NCI-H2227 (cell line): ENCODE measurements around the gene BRD1.

Source experiments
- DNase-seq: peaks from one replicate; lab custom pipeline; 2025; ENCODE audit not compliant: unreplicated experiment; lab: John Stamatoyannopoulos, UW

The BRD1 gene

DNA sequence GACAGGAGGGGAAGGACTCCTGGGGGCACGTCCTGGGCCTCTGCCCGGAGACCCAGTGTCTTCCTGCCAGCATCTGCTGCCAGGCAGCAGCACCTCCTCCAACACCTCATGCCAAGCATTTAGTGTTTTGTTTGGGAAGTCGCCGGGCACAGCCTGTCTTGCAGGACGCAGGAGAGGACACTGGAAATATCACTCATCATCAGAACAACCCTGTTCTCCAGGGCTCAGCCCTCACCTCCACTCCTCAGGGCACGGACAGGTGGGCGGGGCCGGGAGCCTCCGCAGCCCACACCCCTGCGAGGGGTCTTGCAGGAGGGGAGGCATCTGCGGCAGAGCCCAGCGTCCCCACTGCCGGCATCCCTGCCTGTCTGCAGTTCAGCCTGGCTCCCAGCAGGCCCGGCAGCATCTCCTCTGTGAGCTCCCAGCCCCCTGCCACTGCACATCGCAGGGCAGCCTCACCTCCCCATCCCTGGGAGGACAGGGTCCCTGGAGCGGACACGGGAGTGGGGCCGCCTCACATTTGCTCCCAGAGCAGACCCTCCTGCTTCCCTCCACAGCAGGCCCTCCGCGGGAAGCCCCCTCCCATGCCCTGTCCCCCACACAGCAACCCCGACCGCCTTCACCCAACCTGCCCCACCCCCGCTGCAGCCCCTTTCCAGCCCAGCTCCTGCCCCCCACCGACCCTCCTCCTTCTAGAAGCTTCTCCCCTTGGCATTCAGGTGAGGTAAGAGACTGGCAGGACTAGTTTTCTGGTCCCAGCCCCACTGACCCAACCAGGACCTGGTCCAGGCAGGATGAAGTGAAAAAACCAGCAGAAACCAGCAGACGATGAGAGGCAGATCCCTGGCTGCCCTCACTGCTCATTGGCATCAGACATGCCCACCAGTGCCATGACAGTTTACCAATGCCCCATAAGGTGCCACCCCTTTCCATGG is 72.7 kb downstream of the BRD1 start:
- no peak for DNase-seq

DNA sequence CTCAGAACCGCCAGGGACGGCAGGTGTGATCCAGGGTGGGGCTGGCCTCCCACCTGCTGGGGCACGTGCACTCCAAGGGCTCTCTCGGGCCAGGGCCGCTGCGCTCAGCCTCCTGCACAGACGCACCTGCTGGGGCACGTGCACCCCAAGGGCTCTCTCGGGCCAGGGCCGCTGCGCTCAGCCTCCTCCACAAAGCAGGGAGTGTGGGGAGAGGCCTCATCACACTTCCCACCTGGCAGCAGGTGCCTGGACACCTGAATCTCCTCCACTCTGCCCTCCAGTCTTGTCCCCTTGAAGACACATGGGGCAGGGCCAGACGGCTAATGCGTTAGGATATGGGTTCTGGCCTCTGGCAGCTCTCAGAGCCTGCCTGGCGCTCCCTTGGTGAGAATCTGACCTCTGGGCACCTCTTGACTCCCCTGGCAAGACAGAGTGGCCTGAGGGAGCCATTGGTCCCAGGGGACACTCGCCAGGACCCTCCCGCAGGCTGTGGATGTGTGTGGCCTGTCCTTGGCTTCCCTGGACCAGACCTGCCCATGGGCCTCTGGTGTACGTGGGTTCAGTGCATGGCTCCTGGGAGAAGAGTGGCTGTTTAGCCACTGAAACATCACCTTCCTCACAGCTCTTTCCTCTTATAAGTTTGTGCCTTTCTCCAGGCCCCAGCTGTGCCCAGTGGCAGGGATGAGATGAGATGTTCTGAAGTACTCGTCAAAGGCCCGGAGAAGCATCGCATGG is 73.5 kb downstream of the BRD1 start:
- DNase-seq, result no peak

DNA sequence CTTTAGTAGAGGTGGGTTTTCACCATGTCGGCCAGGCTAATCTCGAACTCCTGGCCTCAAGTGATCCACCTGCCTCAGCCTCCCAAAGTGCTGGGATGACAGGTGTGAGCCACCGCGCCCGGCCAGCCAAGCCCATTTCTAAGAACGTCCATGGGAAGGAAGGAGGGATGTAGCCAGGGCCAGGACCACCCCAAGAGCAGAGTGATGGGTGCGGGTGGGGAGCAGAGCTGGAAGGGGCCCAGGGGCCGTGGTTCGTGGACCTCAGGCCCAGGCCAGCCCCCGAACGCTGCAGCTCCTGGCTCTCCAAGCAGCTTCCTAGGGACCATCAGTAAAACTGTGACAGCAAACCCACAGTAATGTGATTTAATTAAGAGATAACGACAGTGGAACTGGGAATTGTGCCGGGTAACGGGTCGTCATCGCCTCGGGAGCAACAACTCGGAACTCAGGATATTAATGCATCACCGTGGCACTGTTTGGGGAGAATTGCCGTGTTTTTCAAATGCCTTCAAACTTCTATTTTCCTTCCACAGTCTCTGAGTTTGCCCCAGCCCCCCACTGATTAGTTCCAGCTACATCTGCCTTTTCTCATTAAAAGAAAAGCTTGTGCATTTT is 74.3 kb downstream of the BRD1 start:
- no peak for DNase-seq

DNA sequence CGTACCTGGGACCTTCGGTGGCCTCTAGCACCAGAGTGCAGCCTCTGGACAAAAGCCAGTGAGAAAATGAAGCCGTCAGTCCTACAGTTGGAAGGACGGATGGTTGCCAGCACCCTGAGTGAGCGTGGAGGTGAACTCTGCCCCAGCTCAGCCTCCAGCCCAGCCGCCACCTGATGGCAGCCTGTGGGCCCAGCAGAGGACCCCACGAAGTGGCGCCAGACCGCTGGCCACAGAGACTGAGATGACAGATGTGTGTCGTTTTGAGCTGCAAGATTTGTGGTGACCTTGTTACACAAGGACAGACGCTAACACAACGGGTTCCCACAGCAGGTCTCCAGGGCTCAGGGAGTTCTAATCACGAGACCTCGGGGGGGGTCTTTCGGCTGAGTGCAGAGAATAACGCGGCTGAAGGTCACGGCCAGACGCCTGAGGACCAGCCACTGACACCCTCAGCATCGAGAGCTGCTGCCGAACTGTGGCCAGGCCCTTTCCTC is 75.0 kb downstream of the BRD1 start:
- no peak for DNase-seq

DNA sequence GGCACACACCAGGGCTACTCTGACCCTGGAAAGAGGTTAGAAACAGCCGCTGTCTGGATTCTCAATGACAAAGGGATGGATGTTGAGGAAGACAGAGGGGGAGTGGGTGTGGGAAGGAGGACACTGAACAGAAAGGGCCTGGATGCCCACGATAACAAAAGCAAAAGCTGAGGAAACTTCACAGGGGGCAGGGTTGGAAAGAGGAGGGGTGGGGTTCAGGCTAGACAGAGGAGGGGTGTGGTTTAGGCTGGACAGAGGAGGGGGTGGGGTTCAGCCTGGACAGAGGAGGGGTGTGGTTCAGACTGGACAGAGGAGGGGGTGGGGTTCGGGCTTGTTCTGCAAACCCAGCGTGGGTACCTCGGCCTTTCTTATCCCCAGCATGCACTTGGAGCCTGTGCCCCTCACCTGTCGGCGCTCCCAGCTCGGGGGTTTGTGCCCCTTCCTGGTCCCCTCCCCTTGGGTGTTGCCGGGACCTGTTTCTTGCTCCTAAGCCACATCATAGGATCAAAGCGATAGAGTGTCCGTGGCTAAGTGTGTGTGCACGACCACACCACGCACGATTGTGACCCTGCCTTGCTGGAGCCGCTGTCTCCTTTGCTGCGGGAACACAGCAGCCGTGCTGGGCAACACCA is 75.6 kb downstream of the BRD1 start:
- no peak for DNase-seq

DNA sequence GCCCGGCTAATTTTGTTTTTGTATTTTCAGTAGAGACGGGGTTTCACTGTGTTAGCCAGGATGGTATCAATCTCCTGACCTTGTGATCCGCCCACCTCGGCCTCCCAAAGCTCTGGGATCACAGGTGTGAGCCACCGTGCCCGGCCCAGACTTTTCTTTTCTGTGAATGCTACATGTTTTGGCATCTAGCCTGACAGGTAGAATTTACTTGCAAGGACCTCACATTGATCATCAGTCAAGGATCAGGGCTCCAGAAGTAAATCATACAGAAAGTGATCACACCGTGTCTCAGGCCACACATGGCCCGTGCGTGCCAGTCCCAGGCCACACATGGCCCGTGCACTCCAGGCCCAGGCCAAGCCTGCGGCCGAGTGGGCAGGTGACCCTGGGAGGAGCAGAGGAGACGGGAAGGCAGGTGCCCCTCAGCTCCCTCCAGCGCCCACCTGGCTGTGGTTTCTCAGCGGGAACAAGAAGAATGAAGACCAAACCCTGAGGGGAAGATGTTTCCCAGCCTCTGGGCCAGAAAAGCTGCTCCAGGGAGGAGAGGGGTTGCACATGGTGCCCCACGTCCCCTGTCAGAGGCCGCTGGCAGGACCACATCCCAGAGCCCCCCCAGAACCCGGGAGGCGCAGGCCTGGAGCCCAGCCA is 76.2 kb downstream of the BRD1 start:
- DNase-seq, result no peak

DNA sequence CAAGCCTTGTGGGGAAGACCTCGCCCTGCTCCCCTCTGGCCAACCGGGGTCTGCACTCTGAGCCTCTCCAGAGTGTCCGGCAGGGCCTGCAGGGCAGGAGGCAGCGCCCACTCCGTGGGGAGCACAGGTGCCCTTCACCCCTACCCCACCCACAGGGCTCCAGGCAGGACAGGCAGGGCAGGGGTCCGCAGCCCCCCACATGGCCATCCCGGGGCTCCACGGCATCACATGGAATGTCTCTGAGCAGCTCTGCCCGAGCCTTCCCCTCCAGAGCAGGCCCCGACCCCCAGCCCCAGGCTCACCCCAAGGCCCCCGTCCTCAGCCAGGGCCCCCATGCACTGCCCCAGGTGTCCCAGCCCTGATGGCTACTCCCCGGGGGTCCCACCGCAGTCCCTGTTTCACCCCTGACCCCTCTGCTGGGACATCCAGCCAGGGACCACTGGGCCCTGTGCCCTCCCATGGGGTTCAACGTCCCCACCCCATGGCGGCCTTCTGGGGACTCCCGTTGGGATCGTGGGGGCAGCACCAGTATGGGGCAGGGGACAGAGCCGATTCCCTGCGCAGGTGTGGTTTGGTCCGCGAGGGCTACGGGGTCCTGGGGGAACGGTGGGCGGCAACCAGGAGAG is 77.7 kb downstream of the BRD1 start:
- DNase-seq, result no peak

DNA sequence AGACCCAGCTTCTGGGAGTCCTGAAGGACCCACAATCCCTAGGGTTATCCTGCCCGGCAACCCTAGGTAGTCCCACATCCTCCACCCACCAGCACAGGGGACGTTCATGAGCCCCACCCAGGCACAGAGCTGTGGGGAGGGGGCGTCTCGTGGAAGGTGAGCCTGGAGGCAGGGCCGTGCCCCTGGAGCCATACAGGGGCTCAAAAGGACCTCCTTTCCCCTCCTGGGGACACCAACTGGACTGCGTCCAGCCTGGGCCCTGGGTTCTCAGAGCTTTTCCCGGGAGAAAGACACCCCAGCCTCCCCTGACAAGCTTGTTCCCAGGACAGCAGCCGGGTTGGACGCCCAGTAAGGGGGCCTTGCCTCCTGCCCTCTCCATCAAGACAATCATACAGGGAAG is 78.4 kb downstream of the BRD1 start:
- no peak for DNase-seq

DNA sequence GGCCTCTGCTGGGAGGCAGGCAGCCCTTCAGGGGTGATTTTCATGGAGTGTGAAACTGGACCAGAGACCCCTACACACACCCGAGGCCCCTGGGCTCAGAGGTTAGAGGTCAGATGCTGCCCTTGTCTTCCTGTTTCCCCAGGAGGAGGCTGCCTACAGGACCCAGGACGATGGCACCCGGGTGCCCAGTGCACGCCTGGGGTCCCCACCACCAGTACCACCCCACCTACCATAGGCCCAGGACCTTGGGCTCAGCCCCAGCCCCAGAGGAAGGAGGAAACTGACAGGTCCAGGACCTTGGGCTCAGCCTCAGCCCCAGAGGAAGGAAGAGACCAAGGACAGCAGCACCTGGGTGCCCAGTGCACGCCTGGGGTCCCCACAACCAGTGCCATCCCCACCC is 79.2 kb downstream of the BRD1 start:
- no peak for DNase-seq

DNA sequence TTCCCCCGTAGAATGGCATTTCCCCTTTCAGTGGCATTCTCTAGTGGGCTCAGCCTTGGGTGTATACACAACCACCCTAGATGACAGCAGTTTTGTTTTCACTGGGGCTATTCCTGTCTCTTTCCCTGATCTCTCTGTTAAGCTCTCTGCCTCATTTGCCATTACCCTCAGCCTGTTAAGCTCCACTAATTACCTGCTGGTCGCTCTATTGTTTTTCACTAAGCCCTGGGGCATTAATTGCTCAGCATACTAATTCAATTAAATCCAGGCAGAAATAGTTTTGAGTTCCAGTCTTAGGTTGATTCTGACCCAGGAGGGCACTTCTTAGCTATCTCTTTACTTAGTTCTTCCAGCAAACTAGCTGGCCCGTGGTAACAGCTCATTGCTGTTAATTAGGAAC is 80.0 kb downstream of the BRD1 start:
- DNase-seq, result no peak

DNA sequence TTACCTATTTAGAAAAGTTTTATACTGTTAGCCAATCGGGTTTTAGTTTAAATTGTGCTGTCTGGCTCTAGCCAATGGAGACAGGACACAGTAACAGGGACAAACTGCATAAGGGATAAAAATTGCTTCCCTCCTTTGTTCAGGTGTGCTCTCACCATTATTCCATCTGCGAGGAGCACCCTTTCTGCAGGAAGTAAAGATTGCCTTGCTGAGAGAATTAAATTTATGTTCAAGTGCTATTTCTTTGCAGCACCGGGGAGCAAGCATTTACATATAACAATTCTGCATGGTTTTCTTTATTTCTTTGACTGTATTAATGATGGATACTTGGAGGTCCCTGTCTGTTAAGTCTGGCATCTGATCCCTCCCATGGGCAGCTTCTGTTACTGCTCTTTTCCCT is 80.5 kb downstream of the BRD1 start:
- no peak for DNase-seq

DNA sequence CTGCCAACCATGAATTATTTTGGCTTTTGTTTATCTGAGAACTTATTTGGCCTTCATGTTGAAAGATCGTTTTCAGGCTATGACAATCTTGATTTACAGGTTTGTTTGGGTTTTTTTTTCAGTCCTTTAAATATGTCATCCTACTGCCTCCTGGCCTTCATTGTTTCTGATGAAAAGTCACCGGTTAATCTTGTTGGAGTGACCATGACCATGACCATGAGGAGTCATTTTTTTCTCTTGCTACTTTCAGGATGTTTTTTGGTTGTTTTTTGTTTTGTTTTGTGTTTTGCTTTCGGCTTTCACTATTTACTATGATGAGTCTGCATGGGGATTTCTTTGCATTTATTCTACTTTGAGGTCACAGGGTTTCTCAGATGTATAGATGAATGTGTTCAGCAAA is 81.6 kb downstream of the BRD1 start:
- no peak for DNase-seq

DNA sequence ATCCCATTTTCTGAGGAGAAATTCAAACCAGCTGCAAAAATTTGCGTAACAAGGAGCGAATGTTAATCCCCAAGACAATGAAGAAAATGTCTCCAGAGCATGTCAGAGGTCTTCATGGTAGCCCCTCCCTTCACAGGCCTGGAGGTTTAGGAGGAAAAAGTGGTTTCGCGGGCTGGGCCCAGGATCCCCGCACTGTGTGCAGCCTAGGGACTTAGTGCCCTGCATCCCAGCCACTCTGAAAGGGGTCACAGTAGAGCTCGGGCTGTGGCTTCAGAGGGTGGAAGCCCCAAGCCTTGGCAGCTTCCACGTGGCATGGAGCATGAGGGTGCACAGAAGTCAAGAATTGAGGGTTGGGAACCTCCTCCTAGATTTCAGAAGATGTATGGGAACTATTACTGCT is 87.4 kb downstream of the BRD1 start:
- DNase-seq, result no peak

DNA sequence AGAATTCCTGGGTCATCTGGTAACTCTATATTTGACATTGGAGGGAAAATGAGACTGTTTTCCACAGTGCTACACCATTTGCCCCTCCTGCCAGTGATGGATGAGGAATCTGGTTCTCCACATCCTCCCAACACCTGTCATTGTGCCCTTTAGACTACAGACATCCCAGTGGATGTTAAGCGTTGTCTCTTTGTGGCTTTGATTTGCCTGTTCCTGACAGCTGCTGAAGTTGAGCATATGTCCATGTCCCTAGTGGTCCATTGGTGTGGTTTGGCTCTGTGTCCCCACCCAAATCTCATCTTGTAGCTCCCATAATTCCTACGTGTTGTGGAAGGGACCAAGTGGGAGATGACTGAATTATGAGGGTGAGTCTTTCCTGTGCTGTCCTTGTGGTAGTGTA is 88.5 kb downstream of the BRD1 start:
- no peak for DNase-seq

DNA sequence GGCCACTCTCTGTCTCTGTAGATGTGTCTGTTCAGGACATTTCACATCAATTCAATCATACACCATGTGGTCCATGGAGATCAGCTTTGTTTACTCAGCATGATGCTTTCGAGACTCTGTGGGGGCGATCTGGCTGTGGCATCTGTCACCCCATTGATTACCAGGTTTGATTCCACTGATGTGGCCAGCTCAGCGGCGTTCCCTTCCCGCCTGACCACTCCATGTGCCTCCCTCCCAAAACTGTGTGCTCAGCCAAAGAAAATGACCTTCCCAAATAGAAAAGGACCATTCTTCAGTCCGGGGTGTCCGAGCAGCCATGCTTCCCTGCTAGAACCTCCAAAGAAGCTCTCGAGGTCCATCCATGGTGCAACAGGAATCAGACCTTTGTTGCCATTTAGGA is 89.1 kb downstream of the BRD1 start:
- DNase-seq, result no peak

DNA sequence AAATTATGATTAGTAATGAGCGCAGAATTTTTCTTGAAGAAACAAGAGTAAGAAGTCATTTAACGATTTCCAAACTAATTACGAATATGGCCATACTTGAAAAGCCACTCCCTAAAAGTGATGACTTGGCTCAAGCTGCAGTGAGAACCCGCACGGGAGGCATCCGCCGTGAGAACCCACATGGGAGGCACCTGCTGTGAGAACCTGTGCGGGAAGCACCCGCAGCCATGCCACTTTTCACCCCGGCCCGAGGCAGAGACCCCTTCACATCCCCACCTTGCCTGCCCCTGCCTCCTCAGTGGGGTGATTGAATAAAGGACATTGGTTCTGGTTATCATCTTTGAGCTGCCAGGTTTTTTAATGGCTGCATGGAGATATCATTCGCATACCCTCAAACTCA is 89.7 kb downstream of the BRD1 start:
- DNase-seq, result no peak

DNA sequence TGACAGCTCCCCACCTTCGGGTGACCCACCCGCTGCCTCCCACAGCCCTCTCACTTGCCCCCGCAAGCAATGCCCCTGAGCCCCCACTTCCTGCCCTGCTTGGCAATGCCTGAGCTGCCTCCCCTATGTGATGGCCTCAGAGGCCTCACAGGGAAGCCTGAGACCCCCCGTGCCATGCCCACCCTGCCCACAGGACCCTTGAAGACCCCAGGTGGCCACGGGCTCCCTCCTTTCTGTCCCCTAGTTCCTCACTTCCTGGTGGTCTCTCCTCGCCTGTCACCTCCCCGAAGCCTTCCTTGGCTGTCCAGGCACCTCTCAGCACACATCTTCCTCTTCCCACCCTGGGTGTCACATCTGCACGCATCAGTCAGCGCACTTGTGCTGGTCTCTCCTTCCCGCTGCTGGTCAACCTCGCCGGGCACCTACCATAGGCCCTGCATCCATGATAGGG is 90.5 kb downstream of the BRD1 start:
- no peak for DNase-seq

DNA sequence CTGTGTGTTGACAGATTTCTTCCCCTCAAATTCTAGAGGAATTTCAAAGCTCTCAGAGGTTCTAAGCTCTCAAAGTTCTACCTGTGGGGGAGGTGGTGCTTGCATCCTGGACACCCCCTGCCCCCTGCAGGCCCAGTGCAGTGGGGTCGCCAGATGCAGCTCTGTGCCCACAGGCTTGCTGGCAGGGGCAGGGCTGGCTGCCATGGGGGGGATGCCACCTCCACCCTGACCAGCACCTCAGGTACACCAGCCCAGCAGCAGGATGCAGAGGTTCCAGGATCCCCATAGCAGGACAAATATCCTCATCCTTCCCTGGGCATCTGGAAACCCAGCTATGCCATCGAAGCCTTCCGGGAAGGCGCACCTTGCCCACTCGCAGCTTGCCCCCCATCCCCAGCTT is 91.1 kb downstream of the BRD1 start:
- no peak for DNase-seq

DNA sequence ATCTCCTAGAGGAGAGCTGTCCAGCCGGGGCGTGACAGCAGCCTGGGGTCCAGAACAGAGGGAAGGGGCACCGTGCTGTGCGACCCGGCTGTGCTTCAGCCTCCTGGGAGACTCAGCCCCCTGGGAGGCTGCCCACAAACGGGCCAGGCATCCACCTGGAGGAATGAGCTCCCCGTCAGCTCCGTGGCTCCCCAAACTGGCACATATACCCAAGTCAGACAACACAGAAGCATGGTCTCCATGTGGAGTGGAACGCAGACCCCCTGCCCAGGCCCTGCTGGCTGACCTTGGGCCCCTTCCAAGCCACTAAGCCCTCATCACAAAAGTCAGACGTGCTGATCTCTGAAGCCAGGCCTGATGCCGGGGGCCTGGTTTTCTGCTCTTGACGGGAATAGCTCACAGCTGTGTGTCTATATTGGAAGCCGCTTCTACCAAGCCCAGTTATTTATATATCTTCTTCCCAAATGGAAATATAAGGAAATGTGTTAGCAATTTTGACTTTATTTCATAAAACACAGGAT is 91.7 kb downstream of the BRD1 start:
- no peak for DNase-seq

DNA sequence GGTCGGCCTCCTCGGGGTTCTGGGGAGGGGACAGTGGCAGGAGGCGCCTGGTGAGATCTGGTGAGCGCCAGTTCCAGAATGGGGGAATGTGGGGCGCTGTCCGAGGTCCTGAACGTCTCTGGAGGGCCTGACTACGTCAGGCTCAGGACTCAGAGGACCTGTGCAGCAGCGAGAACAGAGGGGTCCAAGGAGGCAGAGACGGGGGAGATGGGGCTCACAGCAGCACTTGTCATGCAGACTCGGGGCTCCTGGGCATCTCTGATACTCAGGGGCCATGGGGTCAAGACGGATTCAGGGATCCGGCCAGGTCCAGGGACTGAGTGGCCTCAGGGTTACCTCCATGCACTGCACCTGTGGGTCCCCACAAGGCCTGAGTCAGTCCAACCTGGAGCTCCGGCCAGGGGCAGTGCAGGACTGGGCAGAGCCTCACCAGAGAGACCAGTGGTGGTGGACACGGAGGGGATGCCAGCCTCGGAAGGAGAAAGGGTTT is 92.2 kb downstream of the BRD1 start:
- no peak for DNase-seq
